GM12878 (cell line): ENCODE measurements around the gene TNFRSF6B. TPM values are rescaled to one million over a fixed set of nuclear protein-coding genes. Genes with fewer than 3 reads are reported as not detected.

Experiments used
- ATAC-seq: fragments of 200-7000 bp; cut with Tn5 transposase; 3 replicates; pipeline ENCODE4 v1.9.1; 2020; ENCODE audit warnings: mild to moderate bottlenecking, moderate library complexity
- BruUV-seq: library from RNA; stranded (reverse); fragments of 400-500 nt; replicated peaks from 2 replicates; lab custom pipeline; 2021; lab: Mats Ljungman, UMichigan
- CTCF ChIA-PET: fragments of 300-600 bp; sonication (Branson Sonifier 250); formaldehyde crosslinking; extraction: SDS; loops from one replicate; lab custom pipeline; 2021; ENCODE audit warnings: inconsistent platforms; lab: Yijun Ruan, JAX
- POLR2A ChIA-PET: fragments of 350-600 bp; formaldehyde crosslinking; extraction: SDS; loops from one replicate; lab custom pipeline; 2021; ENCODE audit warnings: inconsistent platforms; lab: Charles Lee
- RAD21 ChIA-PET: fragments of 300-600 bp; sonication (Branson Sonifier 250); formaldehyde crosslinking; loops from one replicate; lab custom pipeline; 2023; ENCODE audit warnings: antibody characterized with exemption; ENCODE audit not compliant: unreplicated experiment; lab: Charles Lee
- SMC1A ChIA-PET: fragments of 300-600 bp; sonication (Branson Sonifier 250); formaldehyde crosslinking; loops from one replicate; lab custom pipeline; 2023; ENCODE audit not compliant: unreplicated experiment, uncharacterized antibody; lab: Charles Lee
- DNase-seq: peaks from one replicate; pipeline ENCODE4 v3.0.0-alpha.2; 2011; ENCODE audit warnings: low read depth, low spot score
- FAIRE-seq: peaks from 3 replicates; lab custom pipeline; 2011; peaks lifted over from hg19 to GRCh38; lab: Jason Lieb, UNC
- H2AFZ ChIP-seq: 2 replicates; pipeline ENCODE4 v1.6.0; 2011; ENCODE audit warnings: low read depth, low read length, control low read depth; ENCODE audit not compliant: control insufficient read depth
- H3K27ac ChIP-seq: 2 replicates; pipeline ENCODE4 v1.5.1; 2011; ENCODE audit warnings: control low read depth; ENCODE audit not compliant: control insufficient read depth, insufficient read depth
- H3K27me3 ChIP-seq, 2 experiments: replicated peaks in 1 of 2; 2 replicates each; pipeline versions ENCODE4 v1.6.0 to v1.6.1; 2011; ENCODE audit warnings: low read length in 1 of 2; ENCODE audit not compliant: control insufficient read depth in 2 of 2, insufficient read depth in 2 of 2
- H3K36me3 ChIP-seq, 2 experiments: 2 replicates each; pipeline ENCODE4 v1.5.1; 2011; ENCODE audit warnings: low read length in 1 of 2; ENCODE audit not compliant: control insufficient read depth in 2 of 2, insufficient read depth in 2 of 2
- H3K4me1 ChIP-seq: 2 replicates; pipeline ENCODE4 v1.6.1; 2011; ENCODE audit warnings: mild to moderate bottlenecking, low read length, moderate library complexity, mixed read lengths; ENCODE audit not compliant: control insufficient read depth, insufficient read depth
- H3K4me2 ChIP-seq: 2 replicates; pipeline ENCODE4 v1.6.0; 2011; ENCODE audit warnings: control low read depth; ENCODE audit not compliant: control insufficient read depth, insufficient read depth
- H3K4me3 ChIP-seq: fragments of 200-600 bp; sonication (generic); 2 replicates; pipeline ENCODE4 v1.5.1; 2016
- H3K79me2 ChIP-seq: 2 replicates; pipeline ENCODE4 v1.6.0; 2011; ENCODE audit warnings: low read length; ENCODE audit not compliant: control insufficient read depth, insufficient read depth
- H3K9ac ChIP-seq: 2 replicates; pipeline ENCODE4 v1.8.0; 2011; ENCODE audit warnings: low read length, control low read depth, mixed read lengths; ENCODE audit not compliant: control insufficient read depth, insufficient read depth
- H3K9me3 ChIP-seq: replicated peaks from 3 replicates; pipeline ENCODE4 v1.5.1; 2011; ENCODE audit warnings: mild to moderate bottlenecking, low read length; ENCODE audit not compliant: control insufficient read depth, insufficient read depth
- H4K20me1 ChIP-seq: 2 replicates; pipeline ENCODE4 v1.6.0; 2011; ENCODE audit not compliant: control insufficient read depth, insufficient read depth
- BACH1 ChIP-seq: fragments of 450-650 bp; IDR thresholded peaks from 2 replicates; pipeline ENCODE4 v1.6.1; 2017; ENCODE audit warnings: mild to moderate bottlenecking, borderline replicate concordance
- BHLHE40 ChIP-seq, 2 experiments: fragments of 450-650 bp in 1 of 2; IDR thresholded peaks; 2 replicates each; pipeline ENCODE4 v1.6.1; 2011 to 2017; ENCODE audit warnings: low read depth in 2 of 2, borderline replicate concordance in 1 of 2, improper control_type of control experiment in 1 of 2, low read length in 1 of 2, mild to moderate bottlenecking in 1 of 2
- CBFB ChIP-seq: IDR thresholded peaks from 2 replicates; pipeline ENCODE4 v1.6.1; 2016; ENCODE audit warnings: antibody characterized with exemption, low read depth
- EGR1 ChIP-seq, 2 experiments: IDR thresholded peaks; 1 replicate in 1 of 2; 2 replicates in 1 of 2; pipeline ENCODE4 v1.6.1; 2011 to 2012; ENCODE audit warnings: low read depth in 2 of 2, low read length in 2 of 2, borderline replicate concordance in 1 of 2, mild to moderate bottlenecking in 1 of 2, moderate library complexity in 1 of 2
- LARP7 ChIP-seq: fragments of 450-650 bp; IDR thresholded peaks from 2 replicates; pipeline ENCODE4 v1.6.1; 2017; ENCODE audit warnings: mild to moderate bottlenecking
- NR2F1 ChIP-seq: fragments of 450-650 bp; conservative IDR thresholded peaks from 2 replicates; pipeline ENCODE4 v1.6.1; 2017; ENCODE audit warnings: mild to moderate bottlenecking
- PBX3 ChIP-seq: IDR thresholded peaks from 2 replicates; pipeline ENCODE4 v1.6.1; 2011; ENCODE audit warnings: mild to moderate bottlenecking, low read depth, low read length, moderate library complexity; ENCODE audit not compliant: insufficient replicate concordance
- POLR2A ChIP-seq: IDR thresholded peaks from 2 replicates; pipeline ENCODE4 v1.6.1; 2011; ENCODE audit warnings: low read depth, mild to moderate bottlenecking, low read length
- SP1 ChIP-seq: IDR thresholded peaks from one replicate; pipeline ENCODE4 v1.6.1; 2011; ENCODE audit warnings: low read depth, low read length
- YY1 ChIP-seq: IDR thresholded peaks from 2 replicates; pipeline ENCODE4 v1.6.1; 2011; ENCODE audit warnings: low read depth, mild to moderate bottlenecking, low read length
- ZNF687 ChIP-seq: fragments of 450-650 bp; IDR thresholded peaks from 2 replicates; pipeline ENCODE4 v1.6.1; 2017; ENCODE audit warnings: mild to moderate bottlenecking, moderate library complexity
- WGBS: methylation state at CpG from one replicate; pipeline ENCODE4 v1.1.6; 2016; ENCODE audit warnings: low lambda C conversion rate; ENCODE audit not compliant: insufficient replicate concordance, insufficient coverage; ENCODE audit errors: missing lambda C conversion rate; 5-methylcytosine and 5-hydroxymethylcytosine counted together
- in situ Hi-C: fragments of 300-500 bp; cut with MboI; formaldehyde crosslinking; loops from 9 replicates; pipeline ENCODE4 v1.14.3; 2018; ENCODE audit warnings: mixed read lengths
- intact Hi-C: fragments of 100-400 bp; cut with micrococcal nuclease; formaldehyde crosslinking; loops from one replicate; pipeline ENCODE4 v1.14.2; 2022; ENCODE audit not compliant: unreplicated experiment
- polyA plus RNA-seq, 11 experiments: library from polyadenylated mRNA; depleted of rRNA in 4 of 11; unstranded in 6 of 11; stranded (reverse) in 5 of 11; fragments of >200 nt; fragmentation: Nextera tagmentation in 4 of 11; fragmentation: Illumina TruSeq in 1 of 11; extraction: Ambion mirVana in 4 of 11; extraction: Trizol in 1 of 11; gene quantifications; 1 replicate in 1 of 11; 2 replicates in 10 of 11; pipeline versions ENCODE4 v1.2.1 to v1.2.3, GENCODE V29; 2011 to 2016; ENCODE audit warnings: inconsistent platforms in 2 of 11, missing spikeins in 2 of 11, low read depth in 1 of 11
- total RNA-seq, 4 experiments: library from RNA; depleted of rRNA in 3 of 4; stranded (reverse); fragments of >200 nt in 3 of 4; fragmentation: Illumina TruSeq in 1 of 4; extraction: Trizol in 1 of 4; gene quantifications; 2 replicates each; pipeline versions ENCODE4 v1.2.1 to v1.2.3, GENCODE V29; 2013 to 2021
- TF ChIP-seq, protein P1 (sequence below): fragments of 450-650 bp; conservative IDR thresholded peaks from 2 replicates; pipeline ENCODE4 v1.6.1; 2017; ENCODE audit warnings: mild to moderate bottlenecking, moderate library complexity

Gene TNFRSF6B
- total and polyA plus RNA-seq, 10 of the 15 experiments (the other 5 are each of a cell fraction or from before 2014, with no cell fraction given), result 0.67 to 2.2 (median 1.8) TPM; not detected in 7

DNA sequence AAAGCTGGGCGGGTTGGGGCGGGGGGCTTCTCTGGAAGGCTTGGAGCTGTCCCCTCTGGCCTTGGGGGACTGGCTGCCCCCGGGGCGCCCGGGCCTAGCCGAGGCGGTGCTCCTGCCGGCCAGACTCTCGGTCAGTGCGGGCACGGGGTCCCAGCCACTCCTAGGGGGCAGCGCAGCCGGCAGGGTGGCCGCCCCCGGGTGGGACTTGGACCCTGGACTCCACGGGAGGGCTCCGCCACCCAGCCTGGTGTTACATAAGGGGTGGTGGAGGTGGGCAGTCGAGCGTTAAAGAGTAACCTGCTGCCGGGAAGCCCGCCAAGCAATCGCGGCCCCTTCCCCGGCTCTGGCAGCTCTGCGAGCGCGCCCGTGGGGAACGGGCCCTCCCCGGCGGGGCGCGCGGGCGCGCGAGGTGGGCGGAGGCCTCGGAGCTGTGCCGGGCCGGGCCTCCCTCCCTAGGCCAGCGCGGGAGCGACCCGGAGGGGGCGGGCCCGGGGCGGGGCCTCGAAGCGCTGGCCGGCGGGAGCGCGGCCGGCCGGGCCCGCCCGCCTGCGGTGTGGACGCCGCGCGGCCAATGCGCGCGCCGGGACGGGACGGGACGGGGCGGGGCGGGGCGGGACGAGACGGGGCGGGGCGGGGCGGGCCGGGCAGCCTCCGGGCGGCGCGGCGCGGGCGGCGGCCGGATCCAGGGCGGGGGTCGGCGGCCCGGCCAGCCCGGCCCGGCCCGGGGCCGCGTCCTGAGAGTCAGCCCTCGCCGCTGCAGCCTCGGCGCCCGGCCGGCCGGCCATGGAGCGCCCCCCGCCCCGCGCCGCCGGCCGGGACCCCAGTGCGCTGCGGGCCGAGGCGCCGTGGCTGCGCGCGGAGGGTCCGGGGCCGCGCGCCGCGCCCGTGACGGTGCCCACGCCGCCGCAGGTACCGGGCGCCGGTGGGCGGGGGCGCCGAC is 42.9 kb downstream of the TNFRSF6B start, which contains the start of gene SLC2A4RG (continued):
- TF ChIP-seq, protein P1, sequence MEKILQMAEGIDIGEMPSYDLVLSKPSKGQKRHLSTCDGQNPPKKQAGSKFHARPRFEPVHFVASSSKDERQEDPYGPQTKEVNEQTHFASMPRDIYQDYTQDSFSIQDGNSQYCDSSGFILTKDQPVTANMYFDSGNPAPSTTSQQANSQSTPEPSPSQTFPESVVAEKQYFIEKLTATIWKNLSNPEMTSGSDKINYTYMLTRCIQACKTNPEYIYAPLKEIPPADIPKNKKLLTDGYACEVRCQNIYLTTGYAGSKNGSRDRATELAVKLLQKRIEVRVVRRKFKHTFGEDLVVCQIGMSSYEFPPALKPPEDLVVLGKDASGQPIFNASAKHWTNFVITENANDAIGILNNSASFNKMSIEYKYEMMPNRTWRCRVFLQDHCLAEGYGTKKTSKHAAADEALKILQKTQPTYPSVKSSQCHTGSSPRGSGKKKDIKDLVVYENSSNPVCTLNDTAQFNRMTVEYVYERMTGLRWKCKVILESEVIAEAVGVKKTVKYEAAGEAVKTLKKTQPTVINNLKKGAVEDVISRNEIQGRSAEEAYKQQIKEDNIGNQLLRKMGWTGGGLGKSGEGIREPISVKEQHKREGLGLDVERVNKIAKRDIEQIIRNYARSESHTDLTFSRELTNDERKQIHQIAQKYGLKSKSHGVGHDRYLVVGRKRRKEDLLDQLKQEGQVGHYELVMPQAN, result 0 out of 2 replicates have a peak, but pooled peaks have one; percentile 25
- TF ChIP-seq, all 136 proteins: peak for 7

DNA sequence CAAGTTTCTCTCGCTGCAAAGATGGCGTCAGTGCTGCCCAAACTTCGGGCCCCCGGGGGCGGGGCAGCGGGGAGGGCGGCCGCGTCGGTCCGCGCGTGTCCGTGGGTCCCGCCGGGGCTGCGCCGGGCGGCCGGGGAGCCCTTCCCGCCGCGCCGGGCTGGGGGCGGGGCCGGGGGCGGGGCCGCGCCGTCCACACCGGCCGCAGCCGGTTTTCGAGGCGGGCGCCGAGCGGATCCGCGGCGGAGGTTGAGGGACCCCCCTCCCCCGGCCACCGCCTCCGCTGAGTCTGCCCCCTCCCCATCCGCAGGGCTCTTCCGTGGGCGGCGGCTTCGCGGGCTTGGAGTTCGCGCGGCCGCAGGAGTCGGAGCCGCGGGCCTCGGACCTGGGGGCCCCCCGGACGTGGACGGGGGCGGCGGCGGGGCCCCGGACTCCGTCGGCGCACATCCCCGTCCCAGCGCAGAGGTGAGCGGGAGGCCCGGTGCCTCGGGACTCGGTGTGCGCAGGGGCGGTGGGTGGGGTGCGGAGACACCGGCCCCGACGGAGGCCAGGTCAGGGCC is 43.7 kb downstream of the TNFRSF6B start:
- DNase-seq, result no peak
- no peaks in the 10 kb centered on the region for H4K20me1 ChIP-seq
- SMC1A ChIA-PET, result interaction anchor here (0.7 to 1.7 kb wide), 3 partner anchors 21 to 40 kb away, joined by 3 to 6 read pairs (median 5); partner anchors contain the start of genes ARFRP1 and ZGPAT
- 1% methylated on average over 26 of the region's 80 CpGs for WGBS
- intact Hi-C loops, result no loop called here
- in situ Hi-C loops, result no loop called here
- no peak for FAIRE-seq
- H3K36me3 ChIP-seq, result peaks cover 5 to 12% of the 10 kb centered on the region in 2 experiments; a peak in 3 of 4 replicates
- H3K79me2 ChIP-seq, result peaks cover 17% of the 10 kb centered on the region
- RAD21 ChIA-PET, result interaction anchor here (0.9 to 1.6 kb wide), 3 partner anchors 33 to 203 kb away, joined by 3 to 6 read pairs (median 5); partner anchors contain the start of genes ARFRP1, PTK6 and ZGPAT
- CTCF ChIA-PET, result interaction anchor here (1.5 kb wide), 2 partner anchors 33 to 46 kb away, joined by 4 to 5 read pairs; no protein-coding TSS in a partner anchor
- H3K27ac ChIP-seq, result peak overlapping the region; percentile 72
- H3K9me3 ChIP-seq, result no peaks in the 10 kb centered on the region
- ATAC-seq, result no peak
- H2AFZ ChIP-seq, result peak overlapping the region; percentile 37
- H3K4me1 ChIP-seq, result peaks cover 33% of the 10 kb centered on the region
- H3K4me2 ChIP-seq, result peak overlapping the region; percentile 90
- POLR2A ChIA-PET, result no interaction called here
- peak overlapping the region; percentile 77 for H3K9ac ChIP-seq
- H3K27me3 ChIP-seq, result no peaks in the 10 kb centered on the region
- no TSS peak for BruUV-seq
- peak overlapping the region; percentile 76 for H3K4me3 ChIP-seq
- TF ChIP-seq BACH1 (peak; percentile 89), ZNF687 (0 out of 2 replicates have a peak, but pooled peaks have one; percentile 19), LARP7 (peak; percentile 61; the same call in 1 of the 2 replicates), EGR1 (IDR thresholded peaks at IDR 0.05; ENCODE audit: borderline replicate concordance in 1 of 2, low read depth in 2 of 2, low read length in 2 of 2) (peak in 1 of 2 experiments; percentile 75; a peak in 2 of 3 replicates), POLR2A (peak; percentile 66), SP1 (no peak), YY1 (peak; percentile 88), BHLHE40 (IDR thresholded peaks at IDR 0.05; ENCODE audit: borderline replicate concordance in 1 of 2, low read depth in 2 of 2, low read length in 1 of 2) (peak in 1 of 2 experiments; percentile 29; a peak in 1 of 4 replicates), NR2F1 (no peak), PBX3 (no peak), CBFB (no peak)
